ENCODE results near the gene PRPF38B.
"Not testable (repeated sequence)": the region's sequence is repeated elsewhere in the genome, so short reads cannot be mapped to it uniquely, and the experiment has no call there.

DNA sequence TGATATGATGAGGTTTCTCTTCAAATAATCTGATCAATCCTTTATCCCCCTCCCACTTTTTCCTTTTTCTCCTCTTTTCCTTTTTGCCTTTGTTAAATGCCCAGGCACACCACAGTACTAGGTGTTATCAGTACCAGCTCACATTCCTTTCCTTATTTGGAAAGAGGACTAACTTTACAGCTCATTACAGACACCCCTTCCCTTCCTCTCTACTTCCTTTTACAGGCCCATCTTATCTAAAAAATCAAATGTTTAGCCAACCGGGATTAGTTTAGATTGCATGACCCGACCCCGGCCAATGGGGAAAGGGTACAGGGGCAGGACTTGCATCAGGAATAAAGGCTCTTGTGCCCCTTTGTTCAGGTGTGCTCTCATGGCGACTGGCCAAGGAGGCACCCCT is 10.4 kb upstream of the PRPF38B start:
- not testable (repeated sequence) for TF ChIP-seq CEBPB (tag; IDR thresholded peaks at IDR 0.05); KAT8 (IDR thresholded peaks at IDR 0.05; ENCODE audit: low read depth); NR3C1 (CRISPR knock-in tag; IDR thresholded peaks at IDR 0.05); ZNF12 (CRISPR knock-in tag; IDR thresholded peaks at IDR 0.05); PHB (CRISPR knock-in tag; IDR thresholded peaks at IDR 0.05); ZZZ3 (IDR thresholded peaks at IDR 0.05); CHD4 (IDR thresholded peaks at IDR 0.05; ENCODE audit: insufficient read depth, insufficient replicate concordance, low read depth, low read length, poor library complexity, severe bottlenecking); SIX5 (IDR thresholded peaks at IDR 0.05; ENCODE audit: borderline replicate concordance in 1 of 2, insufficient read depth in 1 of 2, low read depth in 1 of 2, low read length in 2 of 2); RBM17 (IDR thresholded peaks at IDR 0.05; ENCODE audit: borderline replicate concordance, low read depth, low read length); YY1 (IDR thresholded peaks at IDR 0.05; ENCODE audit: borderline replicate concordance in 1 of 3, control insufficient read depth in 1 of 3, extremely low read depth in 1 of 3, insufficient read depth in 3 of 3, insufficient read length in 1 of 3, insufficient replicate concordance in 2 of 3, low read depth in 1 of 3, low read length in 2 of 3)
- TF ChIP-seq, protein P1, sequence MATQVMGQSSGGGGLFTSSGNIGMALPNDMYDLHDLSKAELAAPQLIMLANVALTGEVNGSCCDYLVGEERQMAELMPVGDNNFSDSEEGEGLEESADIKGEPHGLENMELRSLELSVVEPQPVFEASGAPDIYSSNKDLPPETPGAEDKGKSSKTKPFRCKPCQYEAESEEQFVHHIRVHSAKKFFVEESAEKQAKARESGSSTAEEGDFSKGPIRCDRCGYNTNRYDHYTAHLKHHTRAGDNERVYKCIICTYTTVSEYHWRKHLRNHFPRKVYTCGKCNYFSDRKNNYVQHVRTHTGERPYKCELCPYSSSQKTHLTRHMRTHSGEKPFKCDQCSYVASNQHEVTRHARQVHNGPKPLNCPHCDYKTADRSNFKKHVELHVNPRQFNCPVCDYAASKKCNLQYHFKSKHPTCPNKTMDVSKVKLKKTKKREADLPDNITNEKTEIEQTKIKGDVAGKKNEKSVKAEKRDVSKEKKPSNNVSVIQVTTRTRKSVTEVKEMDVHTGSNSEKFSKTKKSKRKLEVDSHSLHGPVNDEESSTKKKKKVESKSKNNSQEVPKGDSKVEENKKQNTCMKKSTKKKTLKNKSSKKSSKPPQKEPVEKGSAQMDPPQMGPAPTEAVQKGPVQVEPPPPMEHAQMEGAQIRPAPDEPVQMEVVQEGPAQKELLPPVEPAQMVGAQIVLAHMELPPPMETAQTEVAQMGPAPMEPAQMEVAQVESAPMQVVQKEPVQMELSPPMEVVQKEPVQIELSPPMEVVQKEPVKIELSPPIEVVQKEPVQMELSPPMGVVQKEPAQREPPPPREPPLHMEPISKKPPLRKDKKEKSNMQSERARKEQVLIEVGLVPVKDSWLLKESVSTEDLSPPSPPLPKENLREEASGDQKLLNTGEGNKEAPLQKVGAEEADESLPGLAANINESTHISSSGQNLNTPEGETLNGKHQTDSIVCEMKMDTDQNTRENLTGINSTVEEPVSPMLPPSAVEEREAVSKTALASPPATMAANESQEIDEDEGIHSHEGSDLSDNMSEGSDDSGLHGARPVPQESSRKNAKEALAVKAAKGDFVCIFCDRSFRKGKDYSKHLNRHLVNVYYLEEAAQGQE (IDR thresholded peaks at IDR 0.05; ENCODE audit: borderline replicate concordance) = not testable (repeated sequence)
- TF ChIP-seq, protein P1 (CRISPR knock-in tag; IDR thresholded peaks at IDR 0.05; ENCODE audit: low read depth) = not testable (repeated sequence)
- TF ChIP-seq, protein P2, sequence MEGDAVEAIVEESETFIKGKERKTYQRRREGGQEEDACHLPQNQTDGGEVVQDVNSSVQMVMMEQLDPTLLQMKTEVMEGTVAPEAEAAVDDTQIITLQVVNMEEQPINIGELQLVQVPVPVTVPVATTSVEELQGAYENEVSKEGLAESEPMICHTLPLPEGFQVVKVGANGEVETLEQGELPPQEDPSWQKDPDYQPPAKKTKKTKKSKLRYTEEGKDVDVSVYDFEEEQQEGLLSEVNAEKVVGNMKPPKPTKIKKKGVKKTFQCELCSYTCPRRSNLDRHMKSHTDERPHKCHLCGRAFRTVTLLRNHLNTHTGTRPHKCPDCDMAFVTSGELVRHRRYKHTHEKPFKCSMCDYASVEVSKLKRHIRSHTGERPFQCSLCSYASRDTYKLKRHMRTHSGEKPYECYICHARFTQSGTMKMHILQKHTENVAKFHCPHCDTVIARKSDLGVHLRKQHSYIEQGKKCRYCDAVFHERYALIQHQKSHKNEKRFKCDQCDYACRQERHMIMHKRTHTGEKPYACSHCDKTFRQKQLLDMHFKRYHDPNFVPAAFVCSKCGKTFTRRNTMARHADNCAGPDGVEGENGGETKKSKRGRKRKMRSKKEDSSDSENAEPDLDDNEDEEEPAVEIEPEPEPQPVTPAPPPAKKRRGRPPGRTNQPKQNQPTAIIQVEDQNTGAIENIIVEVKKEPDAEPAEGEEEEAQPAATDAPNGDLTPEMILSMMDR (IDR thresholded peaks at IDR 0.05 in 2 of 3, conservative IDR thresholded peaks at IDR 0.05 in 1 of 3; ENCODE audit: insufficient read depth in 2 of 3, low read depth in 1 of 3, low read length in 3 of 3) = not testable (repeated sequence)

Data from K562 (cell line).